GM23338 (cell line): ENCODE data around the gene SLC25A11. TPM values are rescaled to one million over a fixed set of nuclear protein-coding genes. Genes with fewer than 3 reads are reported as not detected.
"Not testable (repeated sequence)": the region's sequence is repeated elsewhere in the genome, so short reads cannot be mapped to it uniquely, and the experiment has no call there.

ENCODE experiments used
- ATAC-seq: fragments of 200-7000 bp; cut with Tn5 transposase; 3 replicates; pipeline ENCODE4 v1.9.1; 2020
- DNase-seq: peaks from one replicate; pipeline ENCODE4 v3.0.0-alpha.2; 2015; ENCODE audit warnings: low spot score
- H2AFZ ChIP-seq: fragments of 200-600 bp; sonication (generic); 2 replicates; pipeline ENCODE4 v1.8.0; 2016; ENCODE audit warnings: antibody characterized with exemption, mild to moderate bottlenecking, moderate library complexity
- H3F3A ChIP-seq: fragments of 200-600 bp; sonication (generic); replicated peaks from 2 replicates; pipeline ENCODE4 v1.8.0; 2017; ENCODE audit warnings: antibody characterized with exemption, mixed run types, low read depth
- H3K27ac ChIP-seq: fragments of 200-600 bp; sonication (generic); 2 replicates; pipeline ENCODE4 v1.6.1; 2016; ENCODE audit warnings: low read depth
- H3K27me3 ChIP-seq: fragments of 200-600 bp; sonication (generic); 2 replicates; pipeline ENCODE4 v1.8.0; 2016; ENCODE audit warnings: mild to moderate bottlenecking, mixed run types, moderate library complexity; ENCODE audit not compliant: insufficient read depth
- H3K36me3 ChIP-seq: fragments of 200-600 bp; sonication (generic); 2 replicates; pipeline ENCODE4 v1.8.0; 2016; ENCODE audit warnings: mild to moderate bottlenecking; ENCODE audit not compliant: insufficient read depth
- H3K4me1 ChIP-seq: fragments of 200-600 bp; sonication (generic); 2 replicates; pipeline ENCODE4 v1.8.0; 2016; ENCODE audit warnings: mild to moderate bottlenecking, moderate library complexity; ENCODE audit not compliant: insufficient read depth
- H3K4me2 ChIP-seq: fragments of 200-600 bp; sonication (generic); 2 replicates; pipeline ENCODE4 v1.7.1; 2017; ENCODE audit warnings: mixed run types
- H3K4me3 ChIP-seq: fragments of 200-600 bp; sonication (generic); 2 replicates; pipeline ENCODE4 v1.6.1; 2016; ENCODE audit warnings: mixed run types
- H3K79me2 ChIP-seq: fragments of 200-600 bp; sonication (generic); replicated peaks from 2 replicates; pipeline ENCODE4 v1.8.0; 2017; ENCODE audit warnings: mild to moderate bottlenecking; ENCODE audit not compliant: insufficient read depth
- H3K9me2 ChIP-seq: fragments of 200-600 bp; sonication (generic); 2 replicates; pipeline ENCODE4 v1.8.0; 2017; ENCODE audit not compliant: insufficient read depth
- H4K20me1 ChIP-seq: fragments of 200-600 bp; sonication (generic); replicated peaks from 2 replicates; pipeline ENCODE4 v1.8.0; 2017; ENCODE audit warnings: mild to moderate bottlenecking; ENCODE audit not compliant: insufficient read depth
- H3K27ac Mint-ChIP-seq: 2 replicates; pipeline ENCODE4 v1.8.0; 2020; ENCODE audit warnings: inconsistent platforms, mild to moderate bottlenecking, moderate library complexity, mixed read lengths
- H3K27me3 Mint-ChIP-seq: 3 replicates; pipeline ENCODE4 v1.8.0; 2022; ENCODE audit warnings: low read depth, mild to moderate bottlenecking, moderate library complexity, mixed read lengths, inconsistent platforms; ENCODE audit not compliant: insufficient read depth, poor library complexity
- H3K36me3 Mint-ChIP-seq: 3 replicates; pipeline ENCODE4 v1.8.0; 2021; ENCODE audit warnings: low read depth, mild to moderate bottlenecking, inconsistent platforms, moderate library complexity, mixed read lengths
- H3K4me1 Mint-ChIP-seq: 3 replicates; pipeline ENCODE4 v1.8.0; 2020; ENCODE audit warnings: mild to moderate bottlenecking, inconsistent platforms, mixed read lengths
- H3K4me3 Mint-ChIP-seq: 3 replicates; pipeline ENCODE4 v1.8.0; 2021; ENCODE audit warnings: moderate library complexity, mild to moderate bottlenecking, inconsistent platforms, mixed read lengths
- H3K9me3 Mint-ChIP-seq: 3 replicates; pipeline ENCODE4 v1.8.0; 2020; ENCODE audit warnings: moderate library complexity, mild to moderate bottlenecking, inconsistent platforms, mixed read lengths
- POLR2AphosphoS5 ChIP-seq: IDR thresholded peaks from 2 replicates; pipeline ENCODE4 v1.6.1; 2016; ENCODE audit warnings: antibody characterized with exemption, low read depth
- STAT1 ChIP-seq: IDR thresholded peaks from one replicate; pipeline ENCODE4 v1.6.1; 2016; ENCODE audit warnings: antibody characterized with exemption; ENCODE audit not compliant: unreplicated experiment
- polyA plus RNA-seq: library from polyadenylated mRNA; unstranded; fragments of >200 nt; fragmentation: Nextera tagmentation; extraction: Ambion mirVana; gene quantifications from 2 replicates; pipeline ENCODE4 v1.2.1, GENCODE V29; 2016
- total RNA-seq: library from RNA; depleted of rRNA; stranded (reverse); fragments of >200 nt; shearing (Covaris generic); gene quantifications from 2 replicates; pipeline ENCODE4 v1.2.3, GENCODE V29; 2014
- TF ChIP-seq, protein P1 (sequence below): fragments of 250-450 bp; sonication (Bioruptor Pico); IDR thresholded peaks from 2 replicates; pipeline ENCODE4 v1.5.0; 2020; ENCODE audit warnings: mild to moderate bottlenecking, moderate library complexity
- TF ChIP-seq, protein P2 (sequence below): IDR thresholded peaks from one replicate; pipeline ENCODE4 v1.6.1; 2018; ENCODE audit warnings: antibody characterized with exemption; ENCODE audit not compliant: unreplicated experiment

SLC25A11 gene
- total and polyA plus RNA-seq, 2 experiments from 2014 or later: 37.8 to 73.6 TPM

DNA sequence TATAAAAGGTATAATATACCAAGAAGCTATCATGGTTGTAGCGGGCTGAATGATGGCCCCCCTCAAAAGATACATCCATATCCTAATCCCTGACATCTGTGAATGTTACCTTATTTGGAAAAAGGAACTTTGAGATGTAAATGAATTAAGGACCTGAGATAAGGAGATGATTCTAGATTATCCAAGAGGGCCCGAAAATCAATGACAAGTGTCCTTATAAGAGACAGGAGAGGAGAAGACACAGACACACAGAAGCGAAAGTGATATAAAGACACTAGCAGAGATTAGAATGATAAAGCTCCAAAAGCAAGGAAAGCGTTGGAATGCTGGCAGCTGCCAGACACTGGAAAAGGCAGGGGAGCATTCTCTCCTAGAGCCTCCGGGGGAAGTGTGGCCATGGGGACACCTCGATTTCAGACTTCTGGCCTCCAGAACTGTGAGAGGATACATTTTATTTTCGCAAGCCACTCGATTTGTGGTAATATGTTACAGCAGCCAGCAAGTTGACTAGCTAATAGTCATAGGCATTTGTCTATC, 20.3 kb downstream of the SLC25A11 start (continued):
- TF ChIP-seq, protein P1, sequence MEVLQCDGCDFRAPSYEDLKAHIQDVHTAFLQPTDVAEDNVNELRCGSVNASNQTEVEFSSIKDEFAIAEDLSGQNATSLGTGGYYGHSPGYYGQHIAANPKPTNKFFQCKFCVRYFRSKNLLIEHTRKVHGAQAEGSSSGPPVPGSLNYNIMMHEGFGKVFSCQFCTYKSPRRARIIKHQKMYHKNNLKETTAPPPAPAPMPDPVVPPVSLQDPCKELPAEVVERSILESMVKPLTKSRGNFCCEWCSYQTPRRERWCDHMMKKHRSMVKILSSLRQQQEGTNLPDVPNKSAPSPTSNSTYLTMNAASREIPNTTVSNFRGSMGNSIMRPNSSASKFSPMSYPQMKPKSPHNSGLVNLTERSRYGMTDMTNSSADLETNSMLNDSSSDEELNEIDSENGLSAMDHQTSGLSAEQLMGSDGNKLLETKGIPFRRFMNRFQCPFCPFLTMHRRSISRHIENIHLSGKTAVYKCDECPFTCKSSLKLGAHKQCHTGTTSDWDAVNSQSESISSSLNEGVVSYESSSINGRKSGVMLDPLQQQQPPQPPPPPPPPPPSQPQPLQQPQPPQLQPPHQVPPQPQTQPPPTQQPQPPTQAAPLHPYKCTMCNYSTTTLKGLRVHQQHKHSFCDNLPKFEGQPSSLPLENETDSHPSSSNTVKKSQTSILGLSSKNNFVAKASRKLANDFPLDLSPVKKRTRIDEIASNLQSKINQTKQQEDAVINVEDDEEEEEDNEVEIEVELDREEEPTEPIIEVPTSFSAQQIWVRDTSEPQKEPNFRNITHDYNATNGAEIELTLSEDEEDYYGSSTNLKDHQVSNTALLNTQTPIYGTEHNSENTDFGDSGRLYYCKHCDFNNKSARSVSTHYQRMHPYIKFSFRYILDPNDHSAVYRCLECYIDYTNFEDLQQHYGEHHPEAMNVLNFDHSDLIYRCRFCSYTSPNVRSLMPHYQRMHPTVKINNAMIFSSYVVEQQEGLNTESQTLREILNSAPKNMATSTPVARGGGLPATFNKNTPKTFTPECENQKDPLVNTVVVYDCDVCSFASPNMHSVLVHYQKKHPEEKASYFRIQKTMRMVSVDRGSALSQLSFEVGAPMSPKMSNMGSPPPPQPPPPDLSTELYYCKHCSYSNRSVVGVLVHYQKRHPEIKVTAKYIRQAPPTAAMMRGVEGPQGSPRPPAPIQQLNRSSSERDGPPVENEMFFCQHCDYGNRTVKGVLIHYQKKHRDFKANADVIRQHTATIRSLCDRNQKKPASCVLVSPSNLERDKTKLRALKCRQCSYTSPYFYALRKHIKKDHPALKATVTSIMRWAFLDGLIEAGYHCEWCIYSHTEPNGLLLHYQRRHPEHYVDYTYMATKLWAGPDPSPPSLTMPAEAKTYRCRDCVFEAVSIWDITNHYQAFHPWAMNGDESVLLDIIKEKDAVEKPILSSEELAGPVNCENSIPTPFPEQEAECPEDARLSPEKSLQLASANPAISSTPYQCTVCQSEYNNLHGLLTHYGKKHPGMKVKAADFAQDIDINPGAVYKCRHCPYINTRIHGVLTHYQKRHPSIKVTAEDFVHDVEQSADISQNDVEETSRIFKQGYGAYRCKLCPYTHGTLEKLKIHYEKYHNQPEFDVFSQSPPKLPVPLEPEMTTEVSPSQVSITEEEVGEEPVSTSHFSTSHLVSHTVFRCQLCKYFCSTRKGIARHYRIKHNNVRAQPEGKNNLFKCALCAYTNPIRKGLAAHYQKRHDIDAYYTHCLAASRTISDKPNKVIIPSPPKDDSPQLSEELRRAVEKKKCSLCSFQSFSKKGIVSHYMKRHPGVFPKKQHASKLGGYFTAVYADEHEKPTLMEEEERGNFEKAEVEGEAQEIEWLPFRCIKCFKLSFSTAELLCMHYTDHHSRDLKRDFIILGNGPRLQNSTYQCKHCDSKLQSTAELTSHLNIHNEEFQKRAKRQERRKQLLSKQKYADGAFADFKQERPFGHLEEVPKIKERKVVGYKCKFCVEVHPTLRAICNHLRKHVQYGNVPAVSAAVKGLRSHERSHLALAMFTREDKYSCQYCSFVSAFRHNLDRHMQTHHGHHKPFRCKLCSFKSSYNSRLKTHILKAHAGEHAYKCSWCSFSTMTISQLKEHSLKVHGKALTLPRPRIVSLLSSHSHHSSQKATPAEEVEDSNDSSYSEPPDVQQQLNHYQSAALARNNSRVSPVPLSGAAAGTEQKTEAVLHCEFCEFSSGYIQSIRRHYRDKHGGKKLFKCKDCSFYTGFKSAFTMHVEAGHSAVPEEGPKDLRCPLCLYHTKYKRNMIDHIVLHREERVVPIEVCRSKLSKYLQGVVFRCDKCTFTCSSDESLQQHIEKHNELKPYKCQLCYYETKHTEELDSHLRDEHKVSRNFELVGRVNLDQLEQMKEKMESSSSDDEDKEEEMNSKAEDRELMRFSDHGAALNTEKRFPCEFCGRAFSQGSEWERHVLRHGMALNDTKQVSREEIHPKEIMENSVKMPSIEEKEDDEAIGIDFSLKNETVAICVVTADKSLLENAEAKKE: no peak
- TF ChIP-seq, protein P2, sequence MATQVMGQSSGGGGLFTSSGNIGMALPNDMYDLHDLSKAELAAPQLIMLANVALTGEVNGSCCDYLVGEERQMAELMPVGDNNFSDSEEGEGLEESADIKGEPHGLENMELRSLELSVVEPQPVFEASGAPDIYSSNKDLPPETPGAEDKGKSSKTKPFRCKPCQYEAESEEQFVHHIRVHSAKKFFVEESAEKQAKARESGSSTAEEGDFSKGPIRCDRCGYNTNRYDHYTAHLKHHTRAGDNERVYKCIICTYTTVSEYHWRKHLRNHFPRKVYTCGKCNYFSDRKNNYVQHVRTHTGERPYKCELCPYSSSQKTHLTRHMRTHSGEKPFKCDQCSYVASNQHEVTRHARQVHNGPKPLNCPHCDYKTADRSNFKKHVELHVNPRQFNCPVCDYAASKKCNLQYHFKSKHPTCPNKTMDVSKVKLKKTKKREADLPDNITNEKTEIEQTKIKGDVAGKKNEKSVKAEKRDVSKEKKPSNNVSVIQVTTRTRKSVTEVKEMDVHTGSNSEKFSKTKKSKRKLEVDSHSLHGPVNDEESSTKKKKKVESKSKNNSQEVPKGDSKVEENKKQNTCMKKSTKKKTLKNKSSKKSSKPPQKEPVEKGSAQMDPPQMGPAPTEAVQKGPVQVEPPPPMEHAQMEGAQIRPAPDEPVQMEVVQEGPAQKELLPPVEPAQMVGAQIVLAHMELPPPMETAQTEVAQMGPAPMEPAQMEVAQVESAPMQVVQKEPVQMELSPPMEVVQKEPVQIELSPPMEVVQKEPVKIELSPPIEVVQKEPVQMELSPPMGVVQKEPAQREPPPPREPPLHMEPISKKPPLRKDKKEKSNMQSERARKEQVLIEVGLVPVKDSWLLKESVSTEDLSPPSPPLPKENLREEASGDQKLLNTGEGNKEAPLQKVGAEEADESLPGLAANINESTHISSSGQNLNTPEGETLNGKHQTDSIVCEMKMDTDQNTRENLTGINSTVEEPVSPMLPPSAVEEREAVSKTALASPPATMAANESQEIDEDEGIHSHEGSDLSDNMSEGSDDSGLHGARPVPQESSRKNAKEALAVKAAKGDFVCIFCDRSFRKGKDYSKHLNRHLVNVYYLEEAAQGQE: no peak
- TF ChIP-seq STAT1: no peak
- no peak for TF ChIP-seq POLR2AphosphoS5

DNA sequence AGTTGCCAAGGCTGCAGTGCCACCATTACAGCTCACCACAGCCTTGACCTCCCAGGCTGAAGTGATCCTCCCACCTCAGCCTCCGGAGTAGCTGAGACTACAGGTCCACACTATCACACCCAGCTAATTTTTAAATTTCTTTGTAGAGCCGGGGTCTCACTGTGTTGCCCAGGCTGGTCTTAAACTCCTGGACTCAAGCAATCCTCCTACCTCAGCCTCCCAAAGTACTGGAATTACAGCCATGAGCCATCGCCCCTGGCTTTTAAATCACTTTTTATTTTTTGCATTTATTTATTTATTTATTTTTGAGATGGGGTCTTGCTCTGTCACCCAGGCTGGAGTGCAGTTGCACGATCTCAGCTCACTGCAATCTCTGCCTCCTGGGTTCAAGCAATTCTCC, 25.3 kb downstream of the SLC25A11 start:
- not testable (repeated sequence) for H3K4me3 ChIP-seq, H3K27me3 Mint-ChIP-seq, H3K9me2 ChIP-seq, H3K4me1 Mint-ChIP-seq, ATAC-seq, H3K27ac ChIP-seq, H3K36me3 Mint-ChIP-seq, H4K20me1 ChIP-seq, H3K4me2 ChIP-seq, H3K9me3 Mint-ChIP-seq, DNase-seq, H3F3A ChIP-seq, H2AFZ ChIP-seq, H3K27me3 ChIP-seq, H3K27ac Mint-ChIP-seq, H3K79me2 ChIP-seq, H3K36me3 ChIP-seq, H3K4me3 Mint-ChIP-seq
- peaks cover 12% of the 10 kb centered on the region for H3K4me1 ChIP-seq
